Measurements from ENCODE around the gene PIEZO2.
"Not testable (repeated sequence)": the region's sequence is repeated elsewhere in the genome, so short reads cannot be mapped to it uniquely, and the experiment has no call there.

GRCh38 chr18:11129059-11129458 is 20.3 kb downstream of the PIEZO2 start:
- TF ChIP-seq, protein P1, sequence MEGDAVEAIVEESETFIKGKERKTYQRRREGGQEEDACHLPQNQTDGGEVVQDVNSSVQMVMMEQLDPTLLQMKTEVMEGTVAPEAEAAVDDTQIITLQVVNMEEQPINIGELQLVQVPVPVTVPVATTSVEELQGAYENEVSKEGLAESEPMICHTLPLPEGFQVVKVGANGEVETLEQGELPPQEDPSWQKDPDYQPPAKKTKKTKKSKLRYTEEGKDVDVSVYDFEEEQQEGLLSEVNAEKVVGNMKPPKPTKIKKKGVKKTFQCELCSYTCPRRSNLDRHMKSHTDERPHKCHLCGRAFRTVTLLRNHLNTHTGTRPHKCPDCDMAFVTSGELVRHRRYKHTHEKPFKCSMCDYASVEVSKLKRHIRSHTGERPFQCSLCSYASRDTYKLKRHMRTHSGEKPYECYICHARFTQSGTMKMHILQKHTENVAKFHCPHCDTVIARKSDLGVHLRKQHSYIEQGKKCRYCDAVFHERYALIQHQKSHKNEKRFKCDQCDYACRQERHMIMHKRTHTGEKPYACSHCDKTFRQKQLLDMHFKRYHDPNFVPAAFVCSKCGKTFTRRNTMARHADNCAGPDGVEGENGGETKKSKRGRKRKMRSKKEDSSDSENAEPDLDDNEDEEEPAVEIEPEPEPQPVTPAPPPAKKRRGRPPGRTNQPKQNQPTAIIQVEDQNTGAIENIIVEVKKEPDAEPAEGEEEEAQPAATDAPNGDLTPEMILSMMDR (conservative IDR thresholded peaks at IDR 0.05), result not testable (repeated sequence)
- not testable (repeated sequence) for TF ChIP-seq ZFX (IDR thresholded peaks at IDR 0.05)

Data from C4-2B (cell line).